Colonic mucosa (tissue), 4 donors: ENCODE data around the gene GRIK4. TPM values are rescaled to one million over a fixed set of nuclear protein-coding genes. Genes with fewer than 3 reads are reported as not detected.

Source experiments
- DNase-seq: peaks from one replicate; pipeline ENCODE4 v3.0.0-alpha.2; 2020
- H3K27ac ChIP-seq: fragments of 200-600 bp; one replicate; pipeline ENCODE4 v1.8.0; 2021
- H3K27me3 ChIP-seq: fragments of 200-600 bp; one replicate; pipeline ENCODE4 v1.8.0; 2021
- H3K36me3 ChIP-seq: fragments of 200-600 bp; one replicate; pipeline ENCODE4 v1.8.0; 2021
- H3K4me1 ChIP-seq: fragments of 200-600 bp; one replicate; pipeline ENCODE4 v1.8.0; 2021; ENCODE audit warnings: mild to moderate bottlenecking
- H3K4me3 ChIP-seq: fragments of 200-600 bp; one replicate; pipeline ENCODE4 v1.8.0; 2021
- H3K9ac ChIP-seq, 2 donors: one replicate each; pipeline ENCODE4 v1.7.0; 2013; ENCODE audit warnings: control low read depth in 2 of 2, low read depth in 2 of 2, low read length in 2 of 2
- H3K9me3 ChIP-seq: fragments of 200-600 bp; one replicate; pipeline ENCODE4 v1.8.0; 2021
- intact Hi-C: fragments of 100-400 bp; cut with DNase I; formaldehyde crosslinking; loops from one replicate; pipeline ENCODE4 v1.14.1; 2022
- total RNA-seq, 2 donors: library from RNA; stranded (reverse); fragmentation: NEBNext Ultra II Directional in 1 of 2; extraction: Animal tissue kit (Norgen Biotek cat#: 25700) in 1 of 2; gene quantifications; one replicate each; pipeline ENCODE4 v1.2.1, GENCODE V29; 2021
- TF ChIP-seq, protein P1 (sequence below): fragments of 200-600 bp; IDR thresholded peaks from one replicate; pipeline ENCODE4 v1.8.0; 2022; ENCODE audit warnings: antibody characterized with exemption, mild to moderate bottlenecking
- donor health status: healthy.
- donor health status: DM: no; HTN: no; CAD: no.
- donor health status: DM: no; HTN: no; CAD: no.

Gene GRIK4
- total RNA-seq, 2 donors from 2014 or later = 0.10 to 0.21 TPM

DNA sequence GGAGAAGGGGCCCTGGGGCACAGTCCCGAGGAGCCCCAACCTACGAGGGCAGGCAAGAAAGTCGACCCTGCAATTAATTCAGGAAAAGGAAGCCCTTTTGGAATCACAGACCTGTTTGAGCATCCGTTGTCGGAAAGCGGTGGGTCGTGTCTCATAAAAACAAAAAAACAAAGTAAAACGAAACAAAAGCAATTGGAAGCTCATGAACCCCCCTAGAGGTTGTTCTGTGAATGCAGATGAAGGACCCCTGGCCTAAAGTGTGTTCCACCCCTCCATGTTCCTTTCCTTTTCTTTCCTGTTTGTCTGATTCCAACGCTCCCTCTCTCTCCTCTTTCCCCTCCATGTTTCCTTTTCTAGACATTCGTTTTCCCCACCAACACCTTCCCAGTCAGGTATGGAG, 203.7 kb downstream of the GRIK4 start:
- H3K4me3 ChIP-seq = no peak overlapping the region

DNA sequence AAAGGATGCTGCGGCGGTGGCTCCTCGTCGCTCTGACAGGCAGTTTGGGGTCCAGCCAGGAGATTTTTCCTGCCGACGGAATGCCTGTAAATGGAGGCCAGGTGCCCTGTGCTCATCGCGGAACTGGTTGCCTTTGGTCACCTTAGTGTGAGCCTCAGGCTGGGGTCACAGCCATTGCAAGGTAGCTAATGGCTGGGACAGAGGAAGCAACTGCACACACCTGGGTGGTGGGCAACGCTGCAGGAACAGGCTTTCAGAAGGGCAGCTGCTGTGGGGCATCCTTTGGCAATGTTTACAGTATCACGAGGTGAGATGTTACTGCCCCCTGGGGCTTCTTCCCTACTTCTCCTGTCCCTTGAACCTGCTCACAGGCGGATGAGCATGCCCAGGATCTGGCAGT, 205.5 kb downstream of the GRIK4 start:
- Histone ChIP-seq H3K4me1 (no peaks in the 10 kb centered on the region), H3K4me3 (no peak overlapping the region)
- no peak for DNase-seq

More for the DNA sequence above, 203.7 kb downstream of the GRIK4 start:
- Histone ChIP-seq H3K36me3 (no peaks in the 10 kb centered on the region), H3K4me1 (no peaks in the 10 kb centered on the region), H3K27me3 (no peaks in the 10 kb centered on the region), H3K27ac (no peak overlapping the region), H3K9me3 (no peaks in the 10 kb centered on the region), H3K9ac (no peak overlapping the region)
- intact Hi-C loops = no loop called here
- DNase-seq = no peak
- TF ChIP-seq, protein P1, sequence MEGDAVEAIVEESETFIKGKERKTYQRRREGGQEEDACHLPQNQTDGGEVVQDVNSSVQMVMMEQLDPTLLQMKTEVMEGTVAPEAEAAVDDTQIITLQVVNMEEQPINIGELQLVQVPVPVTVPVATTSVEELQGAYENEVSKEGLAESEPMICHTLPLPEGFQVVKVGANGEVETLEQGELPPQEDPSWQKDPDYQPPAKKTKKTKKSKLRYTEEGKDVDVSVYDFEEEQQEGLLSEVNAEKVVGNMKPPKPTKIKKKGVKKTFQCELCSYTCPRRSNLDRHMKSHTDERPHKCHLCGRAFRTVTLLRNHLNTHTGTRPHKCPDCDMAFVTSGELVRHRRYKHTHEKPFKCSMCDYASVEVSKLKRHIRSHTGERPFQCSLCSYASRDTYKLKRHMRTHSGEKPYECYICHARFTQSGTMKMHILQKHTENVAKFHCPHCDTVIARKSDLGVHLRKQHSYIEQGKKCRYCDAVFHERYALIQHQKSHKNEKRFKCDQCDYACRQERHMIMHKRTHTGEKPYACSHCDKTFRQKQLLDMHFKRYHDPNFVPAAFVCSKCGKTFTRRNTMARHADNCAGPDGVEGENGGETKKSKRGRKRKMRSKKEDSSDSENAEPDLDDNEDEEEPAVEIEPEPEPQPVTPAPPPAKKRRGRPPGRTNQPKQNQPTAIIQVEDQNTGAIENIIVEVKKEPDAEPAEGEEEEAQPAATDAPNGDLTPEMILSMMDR = no peak

DNA sequence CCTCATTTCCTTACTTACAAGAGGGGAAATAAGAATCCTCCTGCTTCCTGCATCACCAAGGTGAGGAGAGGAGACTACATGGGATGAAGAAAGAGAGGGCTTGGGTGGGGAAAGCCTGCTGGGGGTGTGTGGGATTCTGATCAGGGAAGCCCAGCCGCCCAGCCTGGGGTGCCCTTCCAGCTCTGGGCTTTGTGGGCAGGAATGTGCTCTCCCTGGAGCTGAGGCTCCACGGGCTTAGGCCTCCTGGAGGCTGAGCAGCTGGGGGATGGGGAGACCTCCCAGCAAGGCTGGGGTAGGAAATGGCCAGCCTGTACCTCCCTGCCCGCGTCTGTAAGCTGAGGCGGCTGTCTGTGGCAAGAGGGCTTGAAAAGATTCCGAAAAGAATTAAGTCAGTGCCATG, 206.1 kb downstream of the GRIK4 start:
- no peak overlapping the region for H3K27ac ChIP-seq
- H3K36me3 ChIP-seq = no peaks in the 10 kb centered on the region
- H3K9ac ChIP-seq = no peak overlapping the region
- intact Hi-C loops = no loop called here
- no peak overlapping the region for H3K4me3 ChIP-seq
- no peaks in the 10 kb centered on the region for H3K4me1 ChIP-seq
- H3K9me3 ChIP-seq = no peaks in the 10 kb centered on the region
- TF ChIP-seq, protein P1 = no peak
- DNase-seq = no peak
- H3K27me3 ChIP-seq = no peaks in the 10 kb centered on the region

More for the DNA sequence above, 205.5 kb downstream of the GRIK4 start:
- H3K27ac ChIP-seq = no peak overlapping the region
- TF ChIP-seq, protein P1 = no peak
- H3K27me3 ChIP-seq = no peaks in the 10 kb centered on the region
- no peaks in the 10 kb centered on the region for H3K36me3 ChIP-seq
- intact Hi-C loops = no loop called here
- H3K9ac ChIP-seq = no peak overlapping the region
- H3K9me3 ChIP-seq = no peaks in the 10 kb centered on the region

DNA sequence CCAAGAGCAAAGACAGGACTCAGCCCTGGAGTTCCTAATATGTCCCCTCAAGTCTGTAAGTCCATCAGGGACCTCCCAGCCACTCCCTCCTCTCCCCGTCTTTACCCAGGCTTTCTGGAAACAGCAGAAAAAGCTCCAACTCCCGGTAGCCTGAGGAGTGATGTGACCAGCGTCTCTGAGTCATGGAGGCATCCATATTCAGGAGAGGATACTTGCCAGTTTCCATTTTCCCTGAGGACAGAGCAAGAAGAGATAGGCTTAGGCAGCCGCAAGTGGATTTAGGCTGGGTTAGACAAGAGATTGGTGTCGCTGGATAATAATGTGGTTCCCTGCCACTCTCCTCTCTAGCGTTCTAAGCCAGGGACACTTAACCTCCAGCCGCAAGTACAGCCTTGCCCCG, 206.6 kb downstream of the GRIK4 start:
- Histone ChIP-seq H3K36me3 (no peaks in the 10 kb centered on the region), H3K4me3 (no peak overlapping the region), H3K9ac (no peak overlapping the region), H3K4me1 (no peaks in the 10 kb centered on the region), H3K27me3 (no peaks in the 10 kb centered on the region), H3K9me3 (no peaks in the 10 kb centered on the region), H3K27ac (no peak overlapping the region)
- no peak for DNase-seq
- TF ChIP-seq, protein P1 = no peak
- intact Hi-C loops = no loop called here

DNA sequence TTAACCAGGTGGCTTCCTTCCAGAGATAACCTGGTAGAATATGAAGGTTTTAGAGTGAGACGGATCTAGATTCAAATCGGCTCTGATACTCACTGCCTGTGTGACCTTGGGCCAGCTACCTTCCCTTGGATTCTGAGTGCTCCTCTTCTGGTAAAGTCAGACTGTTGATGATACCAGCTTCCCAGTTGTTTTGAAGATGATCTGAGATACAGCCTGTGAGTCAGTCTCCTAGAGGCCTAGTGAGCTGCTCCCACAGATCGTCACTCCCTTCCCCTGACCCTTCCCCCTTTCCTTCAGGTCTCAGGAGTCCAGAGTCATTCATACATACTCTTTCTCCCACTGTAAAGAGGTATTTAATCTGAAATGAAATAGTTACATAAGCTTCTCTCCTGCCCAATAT, 207.8 kb downstream of the GRIK4 start:
- Histone ChIP-seq H3K27me3 (no peaks in the 10 kb centered on the region), H3K36me3 (no peaks in the 10 kb centered on the region), H3K4me3 (no peak overlapping the region), H3K9ac (no peak overlapping the region), H3K27ac (no peak overlapping the region), H3K9me3 (no peaks in the 10 kb centered on the region), H3K4me1 (no peaks in the 10 kb centered on the region)
- intact Hi-C loops = no loop called here
- TF ChIP-seq, protein P1 = no peak
- no peak for DNase-seq

DNA sequence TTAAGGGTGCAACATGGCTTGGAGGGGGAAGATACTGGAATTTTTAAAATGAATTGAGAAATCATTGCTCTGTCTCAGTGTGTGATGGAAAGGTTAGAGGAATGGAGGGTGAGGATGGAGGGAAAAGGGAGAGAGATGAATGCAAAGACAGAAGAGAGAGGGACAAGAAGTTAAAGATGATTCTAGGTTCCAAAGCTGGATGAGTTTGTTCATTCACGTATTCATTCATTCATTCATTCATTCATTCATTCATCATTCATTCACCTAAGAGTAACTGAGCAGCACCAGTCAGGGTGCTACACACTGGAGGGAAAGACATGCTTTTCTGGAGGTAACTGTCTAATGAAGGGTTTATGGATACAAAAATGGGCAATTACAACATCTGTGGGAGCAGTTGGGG, 209.2 kb downstream of the GRIK4 start:
- DNase-seq = no peak
- H3K9ac ChIP-seq = no peak overlapping the region
- no peaks in the 10 kb centered on the region for H3K36me3 ChIP-seq
- no peaks in the 10 kb centered on the region for H3K27me3 ChIP-seq
- H3K9me3 ChIP-seq = no peaks in the 10 kb centered on the region
- H3K27ac ChIP-seq = no peak overlapping the region
- TF ChIP-seq, protein P1 = no peak
- intact Hi-C loops = no loop called here
- no peak overlapping the region for H3K4me3 ChIP-seq
- no peaks in the 10 kb centered on the region for H3K4me1 ChIP-seq
